ENCODE measurements around the gene BLNK. TPM values are rescaled to one million over a fixed set of nuclear protein-coding genes. Genes with fewer than 3 reads are reported as not detected.

The BLNK gene
- total and polyA plus RNA-seq, 9 of the 15 experiments (the other 6 are each of a cell fraction or from before 2014, with no cell fraction given) = not detected

DNA sequence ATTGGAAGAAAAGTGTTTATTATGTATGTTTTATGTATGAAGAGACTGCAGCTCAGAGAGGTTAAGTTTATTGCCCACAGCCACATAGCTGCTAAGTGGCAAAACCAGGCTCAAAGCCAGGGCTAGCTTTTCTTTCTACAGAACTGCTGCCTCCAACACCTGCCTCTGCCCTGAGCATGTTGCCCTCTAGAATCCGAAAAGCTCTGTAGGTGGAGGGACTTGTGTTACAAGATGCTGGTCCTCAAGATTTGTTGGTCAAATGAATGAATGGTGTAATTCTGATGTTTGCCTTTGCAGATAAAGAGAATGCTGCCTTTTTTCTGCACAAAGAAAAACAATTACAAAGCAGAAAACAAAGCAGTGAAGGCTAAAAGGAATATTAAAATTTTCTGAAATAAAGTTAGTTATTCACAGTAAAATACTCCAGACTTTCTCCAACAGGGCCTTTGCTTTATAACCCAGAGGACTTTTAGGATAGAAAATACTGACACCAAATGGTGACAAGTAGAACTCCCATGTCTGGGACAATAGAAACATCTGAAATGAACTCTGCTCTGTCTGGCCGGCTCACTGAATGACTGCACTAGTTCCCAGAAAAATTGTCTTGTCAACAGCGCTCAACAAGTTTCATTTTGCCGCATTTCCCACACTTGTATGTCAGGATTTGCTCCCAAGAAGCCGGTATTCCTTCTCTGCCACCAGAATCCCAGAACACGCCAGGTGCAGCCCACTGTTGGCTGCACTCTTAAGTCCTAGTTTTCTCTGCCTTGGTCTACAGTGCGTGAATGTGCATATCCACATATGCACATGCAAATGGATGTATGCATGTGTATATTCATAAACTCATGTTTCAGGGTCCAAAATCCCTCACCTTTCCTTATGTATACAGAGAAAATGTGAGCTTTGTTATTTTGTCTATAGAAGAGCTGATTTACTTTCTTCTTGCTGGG is 21.9 kb upstream of the BLNK start (continued):
- TF ChIP-seq, protein P1, sequence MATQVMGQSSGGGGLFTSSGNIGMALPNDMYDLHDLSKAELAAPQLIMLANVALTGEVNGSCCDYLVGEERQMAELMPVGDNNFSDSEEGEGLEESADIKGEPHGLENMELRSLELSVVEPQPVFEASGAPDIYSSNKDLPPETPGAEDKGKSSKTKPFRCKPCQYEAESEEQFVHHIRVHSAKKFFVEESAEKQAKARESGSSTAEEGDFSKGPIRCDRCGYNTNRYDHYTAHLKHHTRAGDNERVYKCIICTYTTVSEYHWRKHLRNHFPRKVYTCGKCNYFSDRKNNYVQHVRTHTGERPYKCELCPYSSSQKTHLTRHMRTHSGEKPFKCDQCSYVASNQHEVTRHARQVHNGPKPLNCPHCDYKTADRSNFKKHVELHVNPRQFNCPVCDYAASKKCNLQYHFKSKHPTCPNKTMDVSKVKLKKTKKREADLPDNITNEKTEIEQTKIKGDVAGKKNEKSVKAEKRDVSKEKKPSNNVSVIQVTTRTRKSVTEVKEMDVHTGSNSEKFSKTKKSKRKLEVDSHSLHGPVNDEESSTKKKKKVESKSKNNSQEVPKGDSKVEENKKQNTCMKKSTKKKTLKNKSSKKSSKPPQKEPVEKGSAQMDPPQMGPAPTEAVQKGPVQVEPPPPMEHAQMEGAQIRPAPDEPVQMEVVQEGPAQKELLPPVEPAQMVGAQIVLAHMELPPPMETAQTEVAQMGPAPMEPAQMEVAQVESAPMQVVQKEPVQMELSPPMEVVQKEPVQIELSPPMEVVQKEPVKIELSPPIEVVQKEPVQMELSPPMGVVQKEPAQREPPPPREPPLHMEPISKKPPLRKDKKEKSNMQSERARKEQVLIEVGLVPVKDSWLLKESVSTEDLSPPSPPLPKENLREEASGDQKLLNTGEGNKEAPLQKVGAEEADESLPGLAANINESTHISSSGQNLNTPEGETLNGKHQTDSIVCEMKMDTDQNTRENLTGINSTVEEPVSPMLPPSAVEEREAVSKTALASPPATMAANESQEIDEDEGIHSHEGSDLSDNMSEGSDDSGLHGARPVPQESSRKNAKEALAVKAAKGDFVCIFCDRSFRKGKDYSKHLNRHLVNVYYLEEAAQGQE (IDR thresholded peaks at IDR 0.05; ENCODE audit: borderline replicate concordance) = peak; percentile 43; the same call in 1 of the 2 replicates
- TF ChIP-seq, protein P1 (CRISPR knock-in tag; IDR thresholded peaks at IDR 0.05; ENCODE audit: low read depth) = no peak

Measured in K562 (cell line).